HTR-8/SVneo (cell line): Measurements from ENCODE around the gene ECSIT.

Source experiments
- DNase-seq: peaks from one replicate; pipeline ENCODE4 v3.0.0; 2011; ENCODE audit warnings: low spot score, mixed read lengths; ENCODE audit not compliant: insufficient read length
- FAIRE-seq: peaks from 2 replicates; lab custom pipeline; 2011; peaks lifted over from hg19 to GRCh38; lab: Jason Lieb, UNC

Gene ECSIT

GRCh38 chr19:11551603-11552235 lies 22.8 kb upstream of the ECSIT start:
- no peak for DNase-seq
- no peak for FAIRE-seq

GRCh38 chr19:11550265-11550664 lies 21.3 kb upstream of the ECSIT start:
- no peak for DNase-seq
- no peak for FAIRE-seq

- FAIRE-seq (no peak), DNase-seq (no peak)
Measured at GRCh38 chr19:11549386-11549953, 20.5 kb upstream of the ECSIT start.

DNA sequence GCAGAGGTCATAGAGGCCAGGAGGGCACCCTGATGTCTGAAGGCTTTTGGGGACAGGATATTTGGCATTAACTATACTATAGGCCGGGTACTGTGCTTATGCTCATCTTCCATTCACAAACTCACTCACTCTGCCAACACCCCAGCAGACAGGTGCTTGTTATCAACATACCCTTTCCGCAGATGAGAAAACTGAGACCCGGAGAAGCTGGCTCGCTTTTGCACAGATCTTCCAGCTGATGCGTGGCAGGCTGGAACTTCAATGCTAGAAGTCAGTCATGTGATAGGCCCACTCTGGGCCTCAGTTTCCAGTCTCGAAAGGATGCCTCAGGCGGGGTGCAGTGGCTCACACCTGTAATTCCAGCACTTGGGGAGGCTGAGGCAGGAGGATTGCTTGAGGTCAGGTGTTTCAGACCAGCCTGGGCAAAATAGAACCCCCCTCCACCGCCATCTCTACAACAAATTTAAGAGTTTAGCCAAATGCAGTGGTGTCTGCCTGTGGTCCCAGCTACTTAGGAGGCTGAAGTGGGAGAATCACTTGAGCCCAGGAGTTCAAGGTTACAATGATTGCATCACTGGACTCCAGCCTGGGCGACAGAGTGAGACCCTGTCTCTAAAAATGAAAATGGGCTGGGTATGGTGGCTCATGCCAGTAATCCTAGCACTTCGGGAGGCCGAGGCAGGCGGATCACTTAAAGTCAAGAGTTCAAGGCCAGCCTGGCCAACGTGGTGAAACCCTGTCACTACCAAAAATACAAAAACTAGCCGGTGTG lies 19.2 kb upstream of the ECSIT start:
- FAIRE-seq, result no peak
- no peak for DNase-seq

DNA sequence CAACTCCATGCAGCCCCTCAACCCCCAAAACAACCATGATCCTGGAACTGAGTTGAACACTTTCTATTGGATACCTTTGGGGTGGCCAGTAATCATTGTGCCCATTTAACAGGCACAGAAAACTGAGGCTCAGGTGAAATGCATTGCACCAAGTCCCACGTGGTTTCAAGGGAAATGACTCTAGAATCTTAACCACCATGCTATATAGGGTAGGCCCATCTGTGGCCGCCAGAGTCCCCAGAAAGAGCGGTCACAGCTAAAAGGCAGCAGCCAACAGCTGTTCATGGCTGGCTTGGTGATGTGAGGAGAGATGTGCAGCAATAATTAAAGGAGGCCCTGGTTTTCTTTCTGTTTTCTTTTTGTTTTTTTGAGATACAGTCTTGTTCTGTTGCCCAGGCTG lies 12.3 kb upstream of the ECSIT start:
- FAIRE-seq, result no peak
- no peak for DNase-seq

DNA sequence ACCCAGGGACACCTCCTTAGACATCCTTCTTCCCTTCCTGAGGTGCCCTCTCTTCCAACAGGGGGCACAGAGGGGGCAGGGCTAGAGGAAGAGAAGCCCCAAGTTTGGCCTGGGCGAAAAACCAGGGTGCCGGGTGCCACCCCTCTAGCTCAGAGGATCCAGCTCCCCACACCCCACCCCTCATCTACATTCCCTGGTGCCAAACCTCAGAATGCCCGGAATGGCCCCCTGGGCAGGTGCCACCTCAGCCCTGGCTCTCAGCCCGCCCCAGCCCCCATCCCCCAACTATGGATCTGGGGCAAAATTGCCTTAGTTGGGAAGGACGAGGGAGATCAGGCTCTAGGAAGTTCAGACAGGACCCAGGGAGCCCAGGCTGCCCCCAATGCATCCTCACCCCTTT lies 11.7 kb upstream of the ECSIT start:
- FAIRE-seq, result no peak
- no peak for DNase-seq

- no peak for FAIRE-seq
- DNase-seq, result no peak
Measured at GRCh38 chr19:11539495-11540365, 10.8 kb upstream of the ECSIT start.

- FAIRE-seq, result no peak
- peak; percentile 80 for DNase-seq
Measured at GRCh38 chr19:11538232-11539036, 9.5 kb upstream of the ECSIT start, which contains the start of gene CNN1. TSS of gene CNN1 (plus strand) at chr19:11538851. CDS start at chr19:11538928, 77 bp downstream.

- peak; percentile 88 for FAIRE-seq
- DNase-seq, result peak; percentile 91
Measured at GRCh38 chr19:11535792-11536595, 7.1 kb upstream of the ECSIT start.

GRCh38 chr19:11534948-11535347 lies 6.0 kb upstream of the ECSIT start:
- no peak for DNase-seq
- FAIRE-seq, result no peak

- DNase-seq, result no peak
- no peak for FAIRE-seq
Measured at GRCh38 chr19:11534538-11534937, 5.6 kb upstream of the ECSIT start.

GRCh38 chr19:11530432-11530831 lies 1.5 kb upstream of the ECSIT start:
- no peak for FAIRE-seq

GRCh38 chr19:11519138-11519537 lies 9.8 kb downstream of the ECSIT start:
- no peak for DNase-seq
- no peak for FAIRE-seq

More at GRCh38 chr19:11530432-11530831, 1.5 kb upstream of the ECSIT start:
- DNase-seq, result no peak

- DNase-seq (no peak), FAIRE-seq (no peak)
Measured at GRCh38 chr19:11513946-11514345, 15.0 kb downstream of the ECSIT start.

- DNase-seq (no peak), FAIRE-seq (no peak)
Measured at GRCh38 chr19:11510444-11510843, 18.5 kb downstream of the ECSIT start.

DNA sequence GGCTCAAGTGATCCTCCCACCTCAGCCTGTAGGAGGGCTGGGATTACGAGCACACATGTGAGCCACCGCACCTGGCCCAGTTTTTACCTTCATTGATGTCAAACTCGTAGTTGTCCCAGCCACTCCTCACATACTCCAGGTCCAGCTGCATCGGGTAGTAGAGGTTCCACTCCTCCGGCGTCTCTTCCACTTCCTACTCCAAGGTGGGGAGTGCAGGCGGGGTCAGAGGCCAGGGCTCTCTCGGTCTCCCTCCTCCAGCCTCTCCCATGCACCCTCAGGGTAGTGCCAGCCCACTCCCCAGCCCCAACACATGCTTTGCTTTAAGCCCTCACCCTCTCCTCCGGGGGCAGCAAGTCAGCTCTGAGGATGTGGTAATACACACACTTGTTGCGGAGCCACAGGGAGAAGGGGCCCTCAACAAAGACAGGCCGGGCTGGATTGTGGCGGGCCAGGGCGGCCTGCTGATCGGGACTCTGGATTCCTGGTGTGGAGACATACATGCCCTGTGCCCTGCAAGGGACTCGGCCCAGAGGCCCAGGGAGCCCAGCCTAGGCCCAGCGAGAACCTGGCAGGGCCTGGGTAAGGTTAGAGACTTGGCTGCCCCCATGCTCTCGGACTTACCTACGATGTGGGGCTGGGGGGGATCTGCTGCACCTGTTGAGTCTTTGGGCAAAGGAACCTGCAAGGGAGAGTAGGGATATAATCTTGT lies 21.4 kb downstream of the ECSIT start:
- DNase-seq, result no peak
- FAIRE-seq, result no peak

DNA sequence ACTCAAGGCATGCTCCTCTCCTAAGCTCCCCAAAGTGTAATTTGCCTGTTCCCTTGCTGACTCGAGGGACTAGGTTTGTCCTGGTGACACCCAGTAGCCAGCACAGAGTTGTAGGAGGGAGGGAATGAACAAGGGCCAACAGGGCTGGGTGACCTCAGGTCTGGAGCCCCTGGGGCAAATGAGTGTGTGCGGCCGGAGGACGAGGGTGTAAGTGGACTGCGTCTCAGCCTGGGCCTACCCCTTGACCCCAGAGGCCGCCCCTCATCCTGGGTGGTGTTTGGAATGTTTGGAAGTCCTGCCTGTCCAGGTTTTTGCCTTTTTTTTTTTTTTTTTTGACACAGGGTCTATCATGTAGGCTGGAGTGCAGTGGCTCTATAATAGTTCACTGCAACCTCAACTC lies 22.0 kb downstream of the ECSIT start:
- FAIRE-seq (peak; percentile 13), DNase-seq (no peak)

DNA sequence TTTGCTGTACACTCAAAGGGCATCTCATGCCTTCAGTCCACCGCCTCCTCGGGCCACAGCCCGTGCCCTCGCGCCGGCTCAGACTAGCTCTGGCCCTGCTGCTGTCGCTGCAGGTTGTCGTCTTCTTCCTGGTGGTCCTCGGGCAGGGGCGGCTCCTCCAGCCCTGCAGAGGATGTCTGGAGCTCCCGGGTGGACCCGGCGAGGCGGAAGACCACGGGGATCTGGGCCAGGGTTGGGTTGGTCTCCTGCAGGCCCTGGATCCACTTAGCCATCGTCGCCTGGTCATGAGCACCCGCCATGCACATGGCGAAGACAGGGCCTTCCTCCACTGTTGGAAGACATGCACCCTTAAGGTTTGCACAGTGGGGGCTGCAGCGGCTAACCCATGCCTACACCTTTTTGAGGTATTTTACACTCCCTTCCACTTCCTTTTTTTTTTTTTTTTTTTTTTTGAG lies 22.8 kb downstream of the ECSIT start:
- DNase-seq (no peak), FAIRE-seq (no peak)
